Renal cortical epithelial cell (primary cell): ENCODE data around the gene TBX15. TPM values are rescaled to one million over a fixed set of nuclear protein-coding genes. Genes with fewer than 3 reads are reported as not detected.
A peak's percentile ranks its signal among the peaks of the same experiment; 100 is the strongest.

Source experiments
- DNase-seq: peaks from one replicate; pipeline ENCODE4 v3.0.0-alpha.2; 2011; ENCODE audit warnings: low read depth
- total RNA-seq: library from RNA; depleted of rRNA; stranded (reverse); fragments of >200 nt; gene quantifications from 2 replicates; pipeline ENCODE4 v1.2.3, GENCODE V29; 2014

The TBX15 gene
- total RNA-seq, 1 donor from 2014 or later: 0.89 TPM

DNA sequence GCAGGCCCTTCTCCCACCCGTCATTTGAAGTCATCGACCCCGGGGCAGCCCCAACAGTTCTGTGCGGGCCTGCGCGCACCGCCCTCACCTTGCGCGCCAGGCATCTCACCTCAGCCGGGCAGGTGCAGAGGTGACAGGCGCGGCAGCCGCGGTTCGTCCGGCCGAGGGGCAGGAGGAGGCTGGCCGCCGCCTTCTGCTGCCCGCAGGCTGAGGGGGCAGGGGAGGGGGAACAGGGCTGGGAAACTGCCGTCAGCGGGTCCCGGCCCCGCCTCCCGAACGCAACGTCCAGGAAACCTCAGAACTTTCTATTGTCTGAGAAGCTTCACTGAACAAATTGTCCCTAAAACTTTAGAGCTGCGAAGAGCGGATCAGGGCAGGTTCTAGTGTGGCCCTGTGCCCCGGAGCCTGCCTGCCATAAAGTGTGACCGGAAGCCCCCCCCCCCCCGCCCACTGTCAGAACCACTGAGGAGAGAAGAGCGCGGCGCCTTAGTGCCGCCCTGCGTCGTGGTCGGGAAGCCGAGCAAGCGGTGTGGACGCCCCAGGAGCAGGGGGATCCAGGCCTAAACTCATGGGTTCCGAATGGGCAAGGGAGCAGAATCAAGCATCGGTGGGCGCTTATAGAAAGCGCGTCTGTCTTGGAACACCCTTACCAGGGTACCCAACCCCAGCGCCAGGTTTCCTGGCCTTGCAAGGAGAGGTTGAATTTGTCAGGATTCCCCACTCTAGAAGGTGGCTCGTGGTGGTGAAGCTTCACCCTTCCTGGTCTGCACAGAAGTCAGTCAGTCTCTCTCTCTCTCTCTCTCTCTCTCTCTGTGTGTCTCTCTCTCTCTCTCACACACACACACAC lies 13.3 kb upstream of the TBX15 start:
- DNase-seq: peak; percentile 60

DNA sequence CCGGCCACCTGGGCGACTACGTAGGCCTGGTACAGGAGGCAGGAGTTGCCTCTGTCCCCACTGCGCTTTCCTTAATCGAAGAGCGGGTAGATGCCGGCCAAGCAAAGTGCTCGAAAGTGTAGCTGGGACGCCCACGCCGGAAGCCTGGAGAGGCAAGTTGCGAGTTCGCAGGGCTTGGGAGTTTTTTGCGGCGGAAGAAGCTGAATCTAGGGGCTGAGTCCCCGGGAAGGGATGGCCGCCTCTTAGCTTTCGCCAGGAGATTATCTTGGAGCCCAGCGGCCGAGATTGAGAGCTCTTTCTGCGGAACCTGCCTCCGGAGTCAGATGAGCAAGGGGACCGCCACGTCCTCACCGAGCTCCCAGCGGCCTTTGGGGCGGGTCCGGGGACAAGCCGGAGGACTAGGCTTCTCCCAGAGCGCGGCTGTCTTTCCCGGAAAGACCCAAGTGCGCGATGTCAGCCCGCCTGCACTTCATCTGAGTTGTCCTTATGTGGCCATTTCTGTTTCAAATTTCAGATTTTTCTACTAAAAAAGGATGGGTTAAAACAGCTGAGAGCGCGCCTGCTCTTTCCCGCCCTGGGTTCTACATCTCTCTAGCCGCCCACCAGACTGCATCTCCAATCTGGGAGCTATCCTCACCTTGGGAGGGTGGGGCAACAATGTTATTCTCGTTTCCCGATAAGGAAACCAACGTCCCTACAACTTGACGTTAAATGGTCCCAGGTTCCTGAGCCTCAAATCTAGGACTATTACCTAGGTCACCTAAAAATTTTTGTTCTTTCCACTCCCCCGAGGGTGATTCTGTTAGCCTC lies 12.4 kb upstream of the TBX15 start:
- no peak for DNase-seq

DNA sequence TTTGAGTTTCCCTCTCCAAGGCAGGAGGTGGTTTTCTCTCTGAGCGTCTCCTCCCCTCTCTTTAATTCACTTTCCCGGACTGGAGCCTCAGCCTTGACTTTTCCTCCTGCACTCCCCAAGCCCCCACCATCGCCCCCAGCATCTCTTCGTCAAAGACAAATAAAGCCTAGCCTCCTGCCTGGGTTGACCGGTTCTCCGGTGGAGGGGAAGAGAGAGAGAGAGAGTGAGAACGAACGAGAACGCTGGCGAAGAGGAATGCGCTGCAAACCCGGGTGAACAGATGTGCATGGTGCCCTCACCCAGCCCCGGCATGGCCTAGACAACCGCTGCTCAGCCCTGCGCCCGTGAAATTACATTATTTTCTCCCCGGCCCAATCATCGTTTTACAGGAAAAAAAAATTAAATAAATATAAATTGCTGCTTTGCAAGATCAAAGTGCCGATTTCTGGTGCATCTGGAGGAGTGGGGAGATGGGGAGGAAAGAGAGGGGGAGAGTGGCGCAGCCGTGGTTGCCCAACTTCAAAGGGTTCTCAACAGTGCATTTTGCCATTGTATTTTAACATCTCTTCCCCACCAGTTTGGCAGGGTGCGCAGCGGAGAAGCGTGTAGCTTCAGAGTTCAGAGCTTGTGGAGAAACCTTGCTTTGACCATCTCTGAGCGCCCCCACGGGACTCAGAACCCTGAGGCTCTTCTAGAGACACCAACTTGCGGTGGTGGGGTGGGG lies 11.4 kb upstream of the TBX15 start:
- no peak for DNase-seq

DNA sequence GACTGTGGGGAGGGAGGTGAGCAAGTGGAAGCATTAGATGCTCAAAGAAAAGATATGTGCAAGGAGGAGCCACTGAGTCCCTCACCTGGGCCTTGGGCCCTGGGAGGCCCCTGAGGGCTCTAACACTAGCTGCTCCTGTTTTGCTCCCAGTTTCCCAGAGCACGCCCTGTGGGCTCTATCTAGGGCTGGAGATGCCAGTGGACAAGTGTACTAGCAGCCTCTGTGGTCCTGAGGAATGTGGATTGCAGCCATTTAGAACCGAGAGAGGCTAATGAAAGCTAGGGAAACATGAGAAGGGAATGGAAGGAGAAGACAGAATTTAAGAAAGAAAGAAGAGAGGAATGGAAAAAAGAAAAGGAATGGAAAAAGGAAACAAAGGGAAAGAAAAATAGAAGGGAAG lies 10.0 kb upstream of the TBX15 start:
- peak; percentile 58 for DNase-seq

DNA sequence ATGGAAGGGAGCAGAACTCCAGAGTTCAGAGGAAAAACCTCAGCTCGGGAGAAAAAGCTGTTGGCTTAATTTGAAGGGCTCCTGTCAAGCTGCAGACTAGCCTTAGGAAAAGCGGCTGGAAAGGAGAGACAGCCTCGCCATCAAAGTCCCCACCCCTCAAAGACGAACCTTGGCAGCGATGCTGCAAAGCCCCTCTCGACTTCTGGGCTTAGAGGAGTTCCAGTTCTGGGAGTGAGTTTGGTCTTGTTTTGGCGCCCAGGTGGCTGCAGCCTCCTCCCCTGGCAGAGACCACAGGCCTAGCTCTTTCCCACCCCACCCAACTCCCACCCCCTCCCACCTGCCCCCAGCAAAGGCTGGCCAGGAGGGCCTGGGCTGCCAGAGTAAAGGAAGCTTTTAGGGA lies 9.1 kb upstream of the TBX15 start:
- DNase-seq: no peak

DNA sequence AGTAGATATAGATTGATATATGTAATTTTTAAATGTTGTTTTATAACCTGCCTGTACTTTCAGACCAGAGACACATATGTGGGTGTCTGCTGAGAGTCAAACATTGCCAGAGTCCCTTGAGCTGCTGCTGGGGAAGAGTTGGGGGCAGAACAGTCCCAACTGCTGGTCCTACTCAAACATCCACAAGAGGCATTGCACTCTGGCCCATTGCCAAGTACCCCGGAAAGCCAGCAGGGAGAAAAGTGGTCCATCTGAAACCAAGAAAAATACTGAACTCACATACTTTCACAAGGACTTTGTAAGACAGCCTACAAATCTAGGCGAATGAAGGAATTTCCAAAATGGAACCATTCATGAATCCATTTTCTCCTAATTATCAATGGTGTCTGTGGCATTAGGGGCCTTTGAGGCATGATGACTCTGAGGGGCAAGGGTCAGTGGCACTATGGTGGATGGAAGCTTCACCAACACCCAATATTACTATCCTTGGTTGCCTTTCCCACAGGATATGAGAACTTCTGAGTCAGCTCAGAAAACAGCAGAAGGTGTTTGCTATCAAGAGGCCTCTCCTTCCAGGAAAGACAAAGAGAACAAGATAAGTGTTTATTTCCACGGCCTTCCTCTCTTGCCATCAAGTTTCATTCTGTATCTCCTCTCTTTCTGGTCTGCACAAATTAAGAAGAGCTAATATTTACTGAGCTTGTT lies 7.3 kb upstream of the TBX15 start:
- DNase-seq: no peak

DNA sequence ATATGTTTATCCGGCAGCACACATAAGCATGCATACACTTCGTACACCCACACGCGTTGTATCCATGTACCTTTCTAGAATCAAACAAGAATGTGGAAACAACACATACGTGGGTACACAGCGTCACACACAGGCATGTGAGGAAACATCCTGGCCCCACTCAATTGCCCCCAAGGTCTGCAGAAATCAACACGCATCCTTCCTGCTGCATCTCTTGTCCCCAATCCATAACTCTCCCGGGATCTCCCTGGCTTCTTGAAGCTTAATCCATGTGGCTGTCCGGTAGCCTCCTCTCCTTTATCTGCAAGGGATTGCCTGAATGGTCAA lies 5.5 kb upstream of the TBX15 start:
- no peak for DNase-seq

DNA sequence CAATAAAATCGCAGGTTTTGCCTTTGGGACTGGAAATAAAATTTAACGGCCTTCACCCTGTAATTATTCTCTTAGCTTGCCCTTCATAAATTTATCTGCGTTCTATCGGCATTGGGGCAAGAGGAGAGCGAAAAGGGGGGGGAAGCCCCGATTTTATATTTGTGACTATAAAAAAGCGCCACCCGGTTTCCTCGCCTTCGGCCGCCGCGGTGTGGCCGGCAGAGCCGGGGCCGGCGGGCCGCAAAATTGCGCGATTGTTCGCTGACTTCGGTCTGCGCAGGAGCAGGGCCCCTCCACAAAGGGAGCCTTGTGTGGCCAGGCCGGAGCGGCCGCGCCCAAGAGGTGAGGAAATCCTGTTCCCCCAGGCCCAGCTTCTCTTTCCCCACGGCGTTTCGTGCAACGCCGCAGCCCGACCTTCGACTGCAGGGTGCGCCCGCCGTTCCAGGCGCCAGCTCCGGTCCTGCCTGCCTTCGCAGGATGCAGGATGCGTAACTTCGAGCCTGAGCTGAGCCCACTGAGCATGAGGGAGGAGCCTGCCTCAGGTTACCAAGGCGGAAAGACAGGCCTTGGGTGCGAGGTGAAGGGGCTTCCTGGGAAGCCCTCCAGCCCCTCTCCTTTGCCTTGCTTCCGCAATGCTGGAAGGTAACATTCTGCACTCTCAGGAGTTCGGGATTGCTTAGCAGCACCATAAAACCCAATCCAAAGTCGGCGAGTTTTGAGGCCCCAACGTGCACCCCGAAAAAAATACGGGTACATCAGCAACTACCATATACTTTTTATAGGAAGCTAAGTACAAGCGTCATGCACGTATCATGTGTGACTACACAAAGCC lies 4.9 kb upstream of the TBX15 start:
- no peak for DNase-seq

DNA sequence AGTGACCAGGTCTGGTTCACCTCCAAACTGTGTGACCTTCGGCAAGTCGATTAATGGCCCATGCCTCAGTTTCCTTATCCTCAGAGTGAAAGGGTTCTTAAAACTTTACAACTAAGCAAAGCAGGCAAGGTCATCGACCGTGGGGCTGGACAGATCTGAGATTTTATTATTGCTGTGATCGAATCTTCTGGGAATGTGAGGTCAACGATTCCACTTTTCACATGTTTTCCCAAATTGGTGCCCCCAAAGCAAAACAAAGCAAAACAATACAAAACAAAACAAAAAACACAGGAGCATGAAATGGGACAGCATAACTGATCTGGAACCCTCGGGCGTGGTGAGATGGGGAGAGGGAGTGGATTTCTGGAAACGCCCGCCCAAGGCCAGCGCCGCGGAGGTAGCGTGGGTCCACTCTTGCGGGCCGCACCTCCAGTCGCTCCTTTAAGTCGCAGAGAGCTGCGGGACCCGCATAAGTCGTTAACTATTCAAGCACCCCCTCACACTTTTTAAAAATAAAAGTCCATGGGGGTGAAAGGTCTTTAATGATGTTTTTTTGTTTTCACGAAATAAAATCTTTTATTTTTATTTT lies 4.2 kb upstream of the TBX15 start:
- DNase-seq: no peak

DNA sequence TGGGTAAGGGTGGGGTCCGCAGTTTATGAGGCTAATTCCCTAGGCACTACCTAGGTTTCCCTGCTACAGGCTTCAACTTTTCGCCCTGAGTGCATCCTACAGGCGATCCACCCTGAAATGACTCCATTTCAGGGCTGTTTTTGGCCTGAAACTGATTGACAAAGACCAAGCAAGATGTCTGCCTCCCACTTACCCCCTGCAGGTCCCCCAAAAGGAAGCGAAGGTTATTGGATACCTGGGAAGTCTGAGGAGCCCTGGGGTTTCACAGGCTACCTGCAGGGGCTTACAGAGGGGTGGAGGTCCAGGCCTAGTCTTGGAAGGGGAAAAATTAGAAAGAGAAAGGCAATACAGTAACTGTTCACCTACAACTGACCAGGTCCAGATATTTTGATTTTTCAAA lies 3.3 kb upstream of the TBX15 start:
- DNase-seq: no peak

DNA sequence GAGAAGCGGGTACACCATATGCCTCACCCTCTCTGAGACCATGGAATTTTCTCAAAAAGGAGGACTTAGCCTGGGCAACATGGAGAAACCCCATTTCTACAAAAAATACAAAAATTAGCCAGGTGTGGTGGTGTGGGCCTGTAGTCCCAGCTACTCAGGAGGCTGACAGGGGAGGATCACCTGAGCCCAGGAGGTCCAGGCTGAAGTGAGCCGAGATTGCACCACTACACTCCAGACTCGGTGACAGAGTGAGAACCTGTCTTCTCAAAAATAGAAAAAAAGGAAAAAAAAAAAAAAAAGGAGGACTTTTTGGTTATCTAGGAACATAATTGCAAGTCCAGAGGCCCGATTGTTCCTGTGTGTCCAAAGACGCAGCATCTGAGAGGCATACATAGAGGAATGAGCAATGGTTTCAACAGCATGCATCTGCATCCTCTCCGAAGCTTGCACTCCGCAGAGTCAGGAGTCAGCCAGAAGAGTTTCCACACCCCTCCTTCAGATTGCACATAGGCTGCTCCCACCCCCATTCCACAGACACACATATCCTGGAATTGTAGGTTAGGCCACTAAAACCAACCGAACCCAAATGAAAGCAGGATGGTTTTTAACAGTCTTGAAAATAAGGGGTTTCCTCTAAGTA lies 2.5 kb upstream of the TBX15 start:
- DNase-seq: no peak

DNA sequence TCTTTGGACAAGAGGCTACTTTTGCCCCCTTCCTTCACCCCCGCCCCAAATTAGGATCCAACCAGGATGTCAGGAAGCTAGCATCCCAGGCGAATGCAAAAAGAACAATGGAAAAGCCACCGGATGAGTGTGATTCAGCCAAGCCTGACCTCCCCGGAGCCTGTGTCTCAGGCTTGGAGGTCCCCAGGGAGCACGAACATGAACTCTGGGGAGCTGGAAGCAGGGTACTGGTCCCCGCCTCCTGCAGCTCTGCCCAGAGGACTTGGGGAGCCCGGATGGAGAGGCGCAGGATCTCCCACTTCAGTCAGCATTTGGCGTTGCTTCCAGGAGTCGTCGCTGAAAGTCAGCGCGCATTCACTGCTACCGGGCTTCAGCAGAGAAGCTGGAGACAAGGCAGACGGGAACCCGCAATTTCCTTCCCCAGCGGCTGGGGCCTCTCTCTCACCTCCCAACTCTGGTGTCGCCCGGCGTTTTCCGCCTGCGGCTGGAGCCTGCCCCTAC lies 1.8 kb upstream of the TBX15 start:
- DNase-seq: peak; percentile 26

DNA sequence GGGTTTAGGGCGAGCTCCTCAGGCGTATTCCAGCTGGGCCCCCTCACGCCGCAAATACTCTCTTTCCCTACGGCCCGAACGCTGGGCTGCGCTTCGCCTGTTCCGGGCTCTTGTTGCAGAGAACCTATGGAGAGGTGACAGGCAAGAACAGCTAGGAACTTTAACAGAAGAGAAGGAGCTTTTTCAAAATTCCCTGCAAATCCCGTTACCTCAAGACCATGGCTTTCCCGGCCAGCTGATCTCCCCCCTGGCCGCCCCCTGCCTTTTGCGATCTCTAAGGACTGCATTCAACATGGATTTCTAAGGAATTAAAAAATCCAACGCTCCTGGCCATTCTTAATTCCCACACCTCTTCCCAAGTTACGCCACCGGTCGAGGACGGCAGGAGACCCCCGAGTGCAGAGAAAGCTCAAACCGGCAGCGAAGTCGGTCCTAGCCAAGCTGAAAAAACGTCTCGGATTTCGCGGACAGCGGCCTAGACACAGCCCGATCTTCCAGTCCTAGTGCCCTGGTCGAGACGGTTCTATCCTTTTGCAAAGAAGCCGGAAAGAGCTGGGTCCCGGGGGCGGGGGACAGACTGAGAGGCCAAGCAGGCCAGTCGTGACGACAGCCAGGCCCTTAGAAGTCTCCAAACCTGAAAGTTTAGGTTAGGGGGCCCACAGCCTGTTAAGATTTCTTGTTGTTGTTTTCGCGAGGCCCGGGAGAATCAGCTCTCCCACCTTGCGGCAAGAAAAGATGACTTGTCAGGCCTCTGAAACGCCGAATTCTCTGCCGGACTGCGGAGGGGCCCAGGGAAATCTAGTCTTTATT lies 1.1 kb upstream of the TBX15 start:
- no peak for DNase-seq

DNA sequence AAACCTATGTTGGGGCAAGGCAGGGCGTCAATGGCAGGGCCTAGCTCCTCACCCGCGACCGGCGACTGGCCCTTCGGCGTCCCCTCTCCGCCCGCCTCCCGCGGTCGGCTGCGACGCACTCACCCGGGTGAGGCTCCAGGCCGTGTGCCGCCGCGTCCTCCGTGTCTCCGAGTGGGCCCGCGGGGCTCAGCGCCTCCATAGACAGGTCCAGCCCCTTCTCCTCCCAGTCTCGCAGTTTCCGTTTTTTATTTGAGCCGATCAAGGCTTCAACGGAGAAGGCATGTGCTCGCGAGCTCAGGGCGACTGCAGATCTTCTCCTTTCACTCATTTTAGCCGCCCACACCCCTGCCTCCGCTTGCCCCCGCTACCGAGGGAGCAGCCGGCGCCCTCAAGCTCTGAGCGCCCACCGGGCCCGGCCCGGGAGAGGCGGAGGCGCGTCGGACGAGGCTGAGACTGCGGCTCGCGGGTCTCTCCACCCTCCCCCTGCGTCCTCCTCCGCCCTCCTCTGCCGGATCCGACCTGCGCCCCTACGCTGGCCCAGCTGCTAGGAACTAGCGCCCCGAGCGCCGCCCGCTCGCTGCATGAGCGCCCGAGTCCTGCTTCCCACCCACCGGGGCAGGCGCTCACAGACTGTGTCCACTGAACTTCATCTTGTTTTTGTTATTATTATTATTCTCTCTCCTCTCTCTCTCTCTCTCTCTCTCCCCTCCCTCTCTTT lies 516 bp downstream of the TBX15 start:
- no peak for DNase-seq

DNA sequence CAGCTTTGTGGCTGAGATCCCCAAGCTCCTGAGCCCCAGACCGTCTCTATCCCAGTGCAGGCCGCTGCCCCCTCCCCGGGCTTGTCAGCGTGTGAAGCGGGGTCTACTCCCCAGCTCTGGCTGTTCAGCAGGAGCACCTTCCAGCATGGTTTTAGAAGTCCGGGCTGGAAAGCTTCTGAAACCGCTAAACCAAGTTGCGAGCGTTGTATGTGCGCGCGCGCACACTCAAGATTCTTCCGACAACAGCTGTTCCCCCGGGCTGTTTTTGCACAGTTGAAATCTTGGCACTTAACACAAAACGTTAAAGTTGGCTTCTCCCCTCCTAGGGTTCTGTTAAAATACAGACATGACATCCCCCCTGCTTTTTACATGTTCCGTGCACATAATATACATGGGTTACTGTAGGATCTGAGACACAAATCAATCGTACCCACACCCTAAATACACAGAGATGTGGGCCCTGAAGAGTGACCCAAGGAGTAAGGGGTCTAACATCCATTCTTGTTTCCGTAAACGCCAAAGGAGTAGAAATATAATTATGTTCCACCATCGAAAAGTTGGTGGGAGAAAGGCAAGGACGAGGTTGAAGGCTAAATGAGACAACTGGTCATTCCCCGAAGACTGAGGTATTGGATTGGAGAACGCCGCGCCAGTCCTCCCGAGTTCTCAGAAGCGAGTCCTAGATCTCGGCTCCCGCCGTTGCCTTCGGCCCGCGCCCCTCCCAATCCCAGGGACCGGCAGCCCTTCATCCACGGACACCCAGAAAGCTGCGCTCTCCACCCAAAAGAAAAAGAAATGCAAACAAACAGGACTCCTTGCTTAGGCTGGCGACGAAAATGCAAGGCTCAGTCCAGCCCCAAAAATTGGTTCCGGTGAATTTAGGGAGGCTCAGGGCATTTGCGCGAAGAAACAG lies 1.3 kb downstream of the TBX15 start:
- DNase-seq: no peak

DNA sequence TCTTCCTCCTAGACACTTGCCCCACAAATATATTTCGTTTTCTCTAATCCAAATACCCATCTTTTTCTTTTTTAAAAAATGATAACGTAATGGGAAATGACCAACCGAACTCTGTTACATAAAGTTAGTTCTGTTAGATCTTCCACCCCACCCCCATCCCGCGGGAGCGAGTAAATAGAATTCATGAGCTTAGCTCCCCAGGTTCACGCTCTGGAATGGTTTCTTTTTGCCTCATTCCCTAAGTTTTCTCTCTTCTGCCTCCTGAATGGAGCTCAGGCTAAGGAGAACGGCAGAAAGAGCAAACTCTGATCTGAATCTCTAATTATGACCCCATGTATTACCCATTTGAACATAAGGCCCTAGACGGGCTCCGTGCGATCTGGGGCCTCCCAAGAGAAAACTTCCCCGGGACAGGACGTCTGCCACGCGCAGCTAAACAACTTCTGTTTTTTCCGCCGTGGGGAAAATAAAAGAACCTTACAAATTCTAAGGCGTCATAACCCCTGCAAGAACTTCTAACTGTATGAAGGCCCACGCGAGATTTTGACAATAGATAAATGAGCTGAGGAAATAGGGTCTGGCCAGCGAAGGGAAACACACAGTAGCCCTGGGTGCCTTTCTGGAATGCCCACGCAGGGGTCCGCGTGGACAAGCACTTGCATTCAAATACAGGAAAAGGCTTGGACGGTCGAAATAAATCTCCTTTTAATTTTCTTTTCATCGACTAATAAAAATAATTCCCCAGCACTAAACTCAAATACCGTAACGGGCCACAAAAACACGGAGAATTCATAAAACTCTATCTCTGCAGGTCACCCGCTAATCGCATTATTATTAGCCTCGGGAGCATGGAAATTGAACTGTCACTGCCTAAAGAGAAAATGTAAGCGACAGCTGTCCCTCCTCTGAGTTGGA lies 2.2 kb downstream of the TBX15 start:
- no peak for DNase-seq
